ENCODE measurements around the gene ARNT2.

GRCh38 chr15:80570553-80570952 lies 166.4 kb downstream of the ARNT2 start:
- no peak for TF ChIP-seq ZBTB1 (CRISPR knock-in tag; IDR thresholded peaks at IDR 0.05; ENCODE audit: borderline replicate concordance)
- no peak for TF ChIP-seq NFE2L1 (CRISPR knock-in tag; IDR thresholded peaks at IDR 0.05; ENCODE audit: borderline replicate concordance)

Data from HepG2 (cell line).